Measurements from ENCODE around the gene IFT74. TPM values are rescaled to one million over a fixed set of nuclear protein-coding genes. Genes with fewer than 3 reads are reported as not detected.

Gene IFT74
- total RNA-seq, 4 donors from 2014 or later = 12.3 to 16.6 (median 14.2) TPM

DNA sequence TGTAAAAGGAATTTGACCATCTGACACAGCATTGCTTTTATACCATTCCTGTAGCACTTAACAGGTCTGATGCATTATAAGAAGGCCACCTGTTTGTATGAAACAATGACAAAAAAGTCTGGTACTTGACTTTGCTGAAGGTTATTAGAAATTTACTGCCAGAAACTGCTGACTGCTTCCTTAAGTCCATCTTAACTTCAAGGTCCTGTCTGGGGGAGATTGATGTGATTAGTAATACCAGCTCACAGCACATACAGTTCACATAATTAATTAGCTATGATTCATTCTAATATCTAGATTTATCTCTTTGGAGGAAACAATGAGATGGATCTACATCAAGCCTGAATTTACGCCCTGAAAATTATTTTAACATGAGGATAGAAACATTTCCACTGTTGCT lies 103.2 kb downstream of the IFT74 start:
- Histone ChIP-seq H3K4me3 (no peak overlapping the region), H3K27me3 (no peaks in the 10 kb centered on the region), H3K9me3 (no peaks in the 10 kb centered on the region), H3K27ac (replicated peaks in 1 of 4) (no peak overlapping the region), H3K4me1 (no peaks in the 10 kb centered on the region), H3K36me3 (peaks cover 0 to 27% (median 0%) of the 10 kb centered on the region in 4 donors)
- WGBS = 84% methylated on average over 1 of the region's 1 CpG
- intact Hi-C loops (cut with DNase I) = no loop called here
- no peak for DNase-seq (ENCODE audit: extremely low spot score)
- TF ChIP-seq POLR2AphosphoS5 (IDR thresholded peaks at IDR 0.05) = no peak
- TF ChIP-seq, protein P1, sequence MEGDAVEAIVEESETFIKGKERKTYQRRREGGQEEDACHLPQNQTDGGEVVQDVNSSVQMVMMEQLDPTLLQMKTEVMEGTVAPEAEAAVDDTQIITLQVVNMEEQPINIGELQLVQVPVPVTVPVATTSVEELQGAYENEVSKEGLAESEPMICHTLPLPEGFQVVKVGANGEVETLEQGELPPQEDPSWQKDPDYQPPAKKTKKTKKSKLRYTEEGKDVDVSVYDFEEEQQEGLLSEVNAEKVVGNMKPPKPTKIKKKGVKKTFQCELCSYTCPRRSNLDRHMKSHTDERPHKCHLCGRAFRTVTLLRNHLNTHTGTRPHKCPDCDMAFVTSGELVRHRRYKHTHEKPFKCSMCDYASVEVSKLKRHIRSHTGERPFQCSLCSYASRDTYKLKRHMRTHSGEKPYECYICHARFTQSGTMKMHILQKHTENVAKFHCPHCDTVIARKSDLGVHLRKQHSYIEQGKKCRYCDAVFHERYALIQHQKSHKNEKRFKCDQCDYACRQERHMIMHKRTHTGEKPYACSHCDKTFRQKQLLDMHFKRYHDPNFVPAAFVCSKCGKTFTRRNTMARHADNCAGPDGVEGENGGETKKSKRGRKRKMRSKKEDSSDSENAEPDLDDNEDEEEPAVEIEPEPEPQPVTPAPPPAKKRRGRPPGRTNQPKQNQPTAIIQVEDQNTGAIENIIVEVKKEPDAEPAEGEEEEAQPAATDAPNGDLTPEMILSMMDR (IDR thresholded peaks at IDR 0.05) = no peak
- no peak for TF ChIP-seq EP300 (IDR thresholded peaks at IDR 0.05)
- no peak for TF ChIP-seq POLR2A (IDR thresholded peaks at IDR 0.05; ENCODE audit: low read depth)

- Histone ChIP-seq H3K27me3 (no peaks in the 10 kb centered on the region), H3K9me3 (no peaks in the 10 kb centered on the region), H3K36me3 (peaks cover 0 to 27% (median 0%) of the 10 kb centered on the region in 4 donors), H3K4me3 (no peak overlapping the region), H3K4me1 (no peaks in the 10 kb centered on the region), H3K27ac (replicated peaks in 1 of 4) (no peak overlapping the region)
- no peak for DNase-seq (ENCODE audit: extremely low spot score)
- TF ChIP-seq POLR2AphosphoS5 (IDR thresholded peaks at IDR 0.05) (no peak), POLR2A (IDR thresholded peaks at IDR 0.05; ENCODE audit: low read depth) (no peak), EP300 (IDR thresholded peaks at IDR 0.05) (no peak)
- TF ChIP-seq, protein P1 (IDR thresholded peaks at IDR 0.05) = no peak
- intact Hi-C loops (cut with DNase I) = no loop called here
Measured at GRCh38 chr9:27059907-27060306, 103.7 kb downstream of the IFT74 start.

GRCh38 chr9:27065288-27065687 lies 109.1 kb downstream of the IFT74 start:
- no peaks in the 10 kb centered on the region for H3K27me3 ChIP-seq
- DNase-seq (ENCODE audit: extremely low spot score) = no peak
- 81% methylated on average over 1 of the region's 1 CpG for WGBS
- no peaks in the 10 kb centered on the region for H3K4me1 ChIP-seq
- TF ChIP-seq, protein P1 (IDR thresholded peaks at IDR 0.05) = no peak
- TF ChIP-seq EP300 (IDR thresholded peaks at IDR 0.05) (no peak), POLR2AphosphoS5 (IDR thresholded peaks at IDR 0.05) (no peak), POLR2A (IDR thresholded peaks at IDR 0.05; ENCODE audit: low read depth) (no peak)
- H3K9me3 ChIP-seq = no peaks in the 10 kb centered on the region
- no peak overlapping the region for H3K27ac ChIP-seq (replicated peaks in 1 of 4)
- no peak overlapping the region for H3K4me3 ChIP-seq
- intact Hi-C loops (cut with DNase I) = no loop called here
- H3K36me3 ChIP-seq = peaks cover 0 to 16% (median 0%) of the 10 kb centered on the region in 4 donors

DNA sequence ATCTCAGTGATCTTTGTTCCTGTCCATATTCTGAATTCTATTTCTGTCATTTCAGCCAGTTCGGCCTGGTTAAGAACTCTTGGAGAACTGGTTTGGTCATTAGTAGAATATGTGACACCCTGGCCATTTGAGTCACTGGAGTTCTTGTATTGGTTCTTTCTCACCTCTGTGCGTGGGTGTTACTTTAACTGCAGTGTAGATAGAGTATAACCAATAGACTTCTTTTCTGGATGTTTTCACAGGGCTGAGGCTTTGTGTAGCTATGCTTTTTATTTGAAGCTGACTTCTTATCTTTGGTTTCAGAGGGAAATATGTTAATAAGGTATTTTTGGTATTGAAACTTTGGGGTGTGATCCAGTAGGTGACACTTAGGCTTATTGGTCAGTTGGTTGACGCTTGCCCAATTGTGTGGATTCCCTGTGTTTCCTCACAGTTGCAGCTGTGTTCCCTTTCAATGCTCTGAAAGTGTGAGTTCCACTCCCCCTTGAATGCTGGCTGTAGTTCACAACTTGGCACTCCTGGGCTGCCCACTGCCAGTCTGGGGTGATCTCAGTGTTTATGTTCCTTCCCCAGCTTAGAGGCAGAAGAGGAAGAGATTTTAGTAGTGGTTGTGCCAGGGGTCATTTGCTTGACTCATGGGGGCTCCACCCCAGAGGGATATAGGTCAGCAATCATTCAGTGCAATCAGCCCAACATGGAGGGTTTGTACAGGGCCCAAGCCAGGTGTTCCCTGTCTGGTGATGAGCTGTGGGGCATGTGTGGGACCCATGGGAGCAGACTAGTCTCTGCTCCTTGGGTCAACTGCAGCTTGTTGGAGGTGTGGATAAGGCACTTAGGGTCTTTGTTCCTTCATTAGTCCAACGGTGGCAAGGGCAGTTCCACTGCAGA lies 117.9 kb downstream of the IFT74 start:
- DNase-seq (ENCODE audit: extremely low spot score) = no peak
- Histone ChIP-seq H3K4me1 (no peaks in the 10 kb centered on the region), H3K4me3 (no peak overlapping the region), H3K9me3 (no peaks in the 10 kb centered on the region), H3K27ac (replicated peaks in 1 of 4) (no peak overlapping the region), H3K27me3 (no peaks in the 10 kb centered on the region), H3K36me3 (peaks cover 0 to 27% (median 0%) of the 10 kb centered on the region in 4 donors)
- intact Hi-C loops (cut with DNase I) = no loop called here
- WGBS = 90% methylated on average over 4 of the region's 4 CpGs
- TF ChIP-seq POLR2A (IDR thresholded peaks at IDR 0.05; ENCODE audit: low read depth) (no peak), POLR2AphosphoS5 (IDR thresholded peaks at IDR 0.05) (no peak), EP300 (IDR thresholded peaks at IDR 0.05) (no peak)
- TF ChIP-seq, protein P1 (IDR thresholded peaks at IDR 0.05) = no peak
